GM19239 (cell line): ENCODE data around the gene PAWR.
"Not testable (repeated sequence)": the region's sequence is repeated elsewhere in the genome, so short reads cannot be mapped to it uniquely, and the experiment has no call there.

Source experiments
- DNase-seq: peaks from one replicate; pipeline ENCODE4 v3.0.0; 2011; ENCODE audit warnings: low spot score; ENCODE audit not compliant: insufficient read length
- FAIRE-seq: peaks from 2 replicates; lab custom pipeline; 2011; peaks lifted over from hg19 to GRCh38; lab: Jason Lieb, UNC

The PAWR gene

DNA sequence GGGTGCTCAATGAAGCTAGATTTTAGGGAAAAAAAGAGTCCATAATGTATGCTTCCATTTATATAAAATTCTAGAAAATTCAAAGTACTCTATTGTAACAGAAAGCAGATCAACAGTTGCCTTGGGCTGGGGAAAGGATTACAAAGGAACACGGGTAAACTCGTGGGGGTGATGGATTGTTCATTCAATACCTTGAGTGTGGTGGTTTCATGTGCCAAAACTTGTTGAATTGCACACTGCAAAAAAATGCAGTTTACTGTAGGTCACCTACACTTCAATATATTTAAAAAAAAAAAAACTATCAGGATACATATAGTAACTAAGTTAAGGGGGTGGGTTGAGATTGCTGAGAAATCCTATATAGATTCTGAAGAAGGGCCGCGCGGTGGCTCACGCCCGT is 33.6 kb downstream of the PAWR start:
- no peak for DNase-seq
- no peak for FAIRE-seq

DNA sequence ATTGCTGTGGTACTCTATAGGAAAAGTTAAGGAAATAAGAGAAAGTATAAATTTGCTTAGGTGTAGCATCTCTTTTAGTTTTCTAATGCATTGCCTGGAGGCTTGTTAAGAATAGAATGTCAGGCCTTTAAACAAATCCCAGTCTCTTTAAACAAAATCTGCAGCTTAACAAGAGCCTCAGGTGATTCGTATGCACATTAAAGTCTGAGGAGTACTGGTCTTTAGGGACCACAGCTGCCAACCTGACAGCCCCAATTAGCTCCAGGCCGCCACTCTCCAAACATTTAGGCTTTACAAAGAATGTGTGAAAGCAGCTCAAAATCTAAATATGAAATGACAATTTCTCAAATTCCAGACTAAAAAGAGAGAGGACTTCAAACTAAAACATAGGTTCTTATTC is 35.7 kb downstream of the PAWR start:
- DNase-seq (no peak), FAIRE-seq (no peak)

DNA sequence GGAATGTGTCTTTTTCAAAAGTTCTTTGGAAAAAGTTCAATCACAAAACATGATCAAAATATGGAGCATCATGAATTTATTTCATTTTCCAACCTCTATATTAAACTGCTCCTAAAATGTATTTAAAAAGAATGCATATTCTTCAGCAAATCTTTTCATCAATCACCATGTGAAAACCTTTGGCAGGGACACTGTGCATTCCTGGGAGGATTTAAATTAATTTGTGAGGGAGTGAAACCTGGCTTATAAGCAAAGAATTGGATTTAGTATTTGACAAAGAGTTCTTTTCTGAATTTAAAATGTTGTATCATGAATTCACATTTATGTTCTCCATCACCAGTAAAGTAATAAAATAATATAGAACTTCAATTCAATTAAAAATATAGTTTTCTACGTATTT is 38.2 kb downstream of the PAWR start:
- no peak for DNase-seq
- FAIRE-seq: no peak

DNA sequence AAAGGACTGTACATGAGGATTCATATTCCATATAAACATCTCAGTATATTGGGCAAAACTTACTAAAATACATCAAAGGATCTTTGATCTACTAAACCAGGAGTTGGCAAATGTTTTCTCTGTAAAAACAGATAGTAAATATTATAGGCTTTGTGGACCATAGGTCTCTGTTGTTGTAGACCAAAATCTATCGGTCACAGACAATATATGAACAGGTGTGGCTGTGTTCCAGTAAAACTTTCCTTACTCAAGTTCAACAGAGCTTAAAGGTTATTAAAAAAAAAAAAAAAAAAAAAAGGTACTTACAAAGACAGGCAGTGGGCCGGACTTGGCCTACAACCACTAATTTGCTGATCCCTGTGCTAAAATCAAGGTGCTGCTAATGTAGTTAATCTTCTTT is 40.3 kb downstream of the PAWR start:
- DNase-seq: no peak
- no peak for FAIRE-seq

DNA sequence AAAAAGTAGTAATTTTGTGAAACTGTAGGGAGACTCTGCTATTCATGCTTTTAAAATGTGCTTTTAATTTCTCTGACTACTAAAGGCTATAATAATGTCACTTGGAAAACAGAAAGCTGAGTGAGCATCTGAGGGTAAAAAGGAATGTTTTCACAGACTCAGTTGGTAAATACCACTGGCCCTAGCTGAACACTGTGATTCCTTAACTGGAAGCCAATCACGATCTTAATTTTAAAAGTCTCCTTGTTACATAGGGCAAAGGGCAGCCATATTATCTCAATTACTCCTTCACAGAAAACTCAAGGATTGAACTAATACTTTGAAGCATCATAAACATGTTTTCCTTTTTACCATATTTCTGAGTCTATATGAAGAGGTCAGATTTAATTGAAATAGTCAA is 41.9 kb downstream of the PAWR start:
- FAIRE-seq: no peak
- DNase-seq: no peak

DNA sequence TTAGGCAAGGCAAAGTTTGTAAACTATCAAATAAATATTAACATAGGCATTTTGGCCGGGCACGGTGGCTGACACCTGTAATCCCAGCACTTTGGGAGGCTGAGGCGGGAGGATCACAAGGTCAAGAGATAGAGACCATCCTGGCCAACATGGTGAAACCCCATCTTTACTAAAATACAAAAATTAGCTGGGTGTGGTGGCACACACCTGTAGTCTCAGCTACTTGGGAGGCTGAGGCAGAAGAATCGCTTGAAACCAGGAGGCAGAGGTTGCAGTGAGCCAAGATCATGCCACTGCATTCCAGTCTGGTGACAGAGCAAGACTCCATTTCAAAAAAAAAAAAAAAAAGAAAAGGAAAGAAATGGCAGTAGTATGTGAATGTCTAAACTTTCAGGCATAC is 43.9 kb downstream of the PAWR start:
- DNase-seq, FAIRE-seq: not testable (repeated sequence)

DNA sequence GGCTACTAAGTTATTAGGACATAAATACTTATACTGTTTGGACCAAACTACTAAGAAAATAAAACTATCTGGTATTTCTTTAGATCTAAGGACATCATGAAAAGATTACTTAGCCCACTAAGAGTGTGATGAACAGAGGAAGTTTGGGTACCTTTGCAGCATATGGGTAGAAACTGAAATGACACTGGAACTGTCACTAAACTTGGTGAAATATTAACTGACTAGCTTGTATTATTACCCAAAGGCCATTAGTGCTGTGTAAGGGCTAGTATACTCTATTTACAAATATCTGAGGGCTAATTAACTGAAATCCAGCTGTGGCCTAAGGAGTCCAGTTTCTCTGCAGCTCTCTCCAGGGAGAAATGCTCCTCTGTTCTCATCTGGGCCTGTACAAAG is 45.5 kb downstream of the PAWR start:
- FAIRE-seq (peak; percentile 80), DNase-seq (peak; percentile 2)

DNA sequence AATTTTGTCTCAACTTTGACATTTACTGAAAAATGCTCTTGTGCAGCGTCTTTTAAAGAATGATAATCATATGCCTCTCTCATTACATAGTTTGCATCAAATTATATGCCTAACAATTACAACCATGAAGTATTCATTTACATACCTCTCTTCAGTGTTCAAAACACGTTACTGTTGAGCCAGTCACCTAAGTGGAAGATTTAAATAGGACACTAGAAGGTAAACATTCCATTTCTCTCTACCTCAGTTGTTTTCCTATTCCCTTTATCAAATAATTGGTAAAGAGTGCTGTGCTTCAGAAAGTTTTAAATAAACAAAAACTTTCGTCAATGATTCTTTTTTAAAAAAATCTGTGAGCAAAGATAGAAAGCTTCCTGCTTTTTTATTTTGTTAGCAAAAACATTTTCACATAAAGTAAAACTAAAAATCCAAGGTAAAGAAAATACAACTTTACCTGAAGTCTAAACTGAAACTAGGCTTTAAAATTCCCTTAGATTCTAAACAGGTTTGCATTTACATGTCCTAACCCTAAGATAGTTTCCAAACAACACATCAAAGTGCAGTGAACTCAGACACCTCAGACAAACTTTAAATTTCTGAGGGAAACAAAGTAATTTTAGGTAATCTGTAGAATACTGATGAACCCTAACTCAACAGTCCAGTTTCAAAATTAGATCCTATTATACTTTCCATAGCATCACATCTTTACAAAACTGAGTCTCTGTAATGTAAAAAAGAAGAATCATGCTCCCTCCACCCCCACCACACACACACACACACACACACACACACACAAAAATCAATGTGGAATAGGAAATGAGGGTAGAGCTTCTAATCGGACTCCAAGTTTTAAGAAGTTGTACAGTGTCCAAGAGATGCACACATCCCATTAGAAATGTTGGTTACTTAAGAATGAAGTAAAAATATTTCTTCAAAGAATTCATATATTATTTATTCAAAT is 46.2 kb downstream of the PAWR start:
- DNase-seq: no peak
- FAIRE-seq: no peak

DNA sequence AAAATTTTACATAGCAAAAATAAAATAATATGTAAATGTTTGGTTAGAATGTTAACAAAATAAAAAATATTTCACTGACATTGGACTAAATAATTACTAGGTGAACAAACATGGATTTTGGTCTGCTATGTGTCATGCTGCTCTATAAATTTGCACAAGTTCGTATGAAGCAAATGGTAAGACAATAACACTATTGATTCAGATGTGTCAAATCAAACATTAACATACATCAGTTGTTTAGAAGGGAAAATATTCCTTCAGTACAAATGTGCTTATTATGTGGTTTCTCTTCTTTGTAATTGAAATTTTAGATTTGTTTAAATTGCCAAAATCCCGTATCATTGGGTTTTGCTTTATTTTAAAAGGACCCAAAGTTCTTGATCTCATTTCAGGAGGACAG is 46.9 kb downstream of the PAWR start:
- DNase-seq (no peak), FAIRE-seq (no peak)

DNA sequence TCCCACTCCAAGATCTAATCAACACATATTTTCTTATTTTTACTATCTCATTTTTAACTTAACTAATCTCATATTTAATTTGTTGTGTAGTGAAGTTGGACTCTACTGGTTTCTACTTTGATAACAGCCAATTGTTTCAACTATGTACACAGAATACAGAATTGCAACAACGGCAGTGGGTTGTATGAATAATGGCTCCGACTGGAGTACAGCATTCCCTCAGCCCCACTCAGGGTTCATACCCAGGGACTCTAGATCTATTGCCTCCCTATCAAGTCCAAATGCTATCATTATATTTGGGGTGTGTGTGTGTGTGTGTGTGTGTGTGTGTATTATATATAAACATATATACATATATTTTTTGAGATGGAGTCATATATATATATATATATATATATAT is 52.3 kb downstream of the PAWR start:
- FAIRE-seq (no peak), DNase-seq (no peak)

DNA sequence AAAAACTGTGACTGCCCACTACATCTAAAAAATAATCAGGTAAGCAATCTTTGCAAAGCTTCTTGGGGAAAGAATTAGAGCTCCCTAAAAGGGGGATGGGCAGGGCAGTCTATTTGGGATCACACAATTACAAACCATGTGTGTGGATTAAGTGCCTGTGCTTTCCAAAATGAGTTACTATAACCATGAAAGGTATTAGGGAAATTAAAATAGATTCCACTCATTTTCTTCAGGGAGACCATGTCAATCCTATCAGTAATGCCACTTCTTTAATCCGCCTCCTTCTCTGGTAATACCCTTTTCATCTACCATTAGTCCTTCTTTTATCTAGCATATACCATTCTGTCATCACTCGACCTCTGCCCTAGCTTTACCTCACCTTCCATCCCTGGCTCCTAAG is 53.7 kb downstream of the PAWR start:
- DNase-seq (no peak), FAIRE-seq (no peak)

DNA sequence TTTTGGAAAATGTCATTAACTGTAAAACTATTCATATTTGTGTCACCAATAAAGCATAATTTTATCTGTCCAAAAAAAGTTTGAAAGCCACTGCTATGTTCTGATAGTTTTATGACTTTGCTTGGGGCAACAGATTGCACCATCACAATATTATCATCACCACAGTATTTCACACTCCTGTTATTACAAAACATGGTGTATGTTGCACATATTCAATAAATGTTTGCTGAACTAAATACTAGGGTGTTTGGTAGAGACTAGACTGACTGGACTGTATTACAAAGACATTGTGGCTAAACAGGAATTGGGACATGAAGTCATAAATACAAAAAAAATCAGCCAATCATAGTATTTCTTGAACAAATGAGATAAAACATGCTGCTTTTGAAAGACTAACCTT is 55.1 kb downstream of the PAWR start:
- FAIRE-seq (no peak), DNase-seq (no peak)

DNA sequence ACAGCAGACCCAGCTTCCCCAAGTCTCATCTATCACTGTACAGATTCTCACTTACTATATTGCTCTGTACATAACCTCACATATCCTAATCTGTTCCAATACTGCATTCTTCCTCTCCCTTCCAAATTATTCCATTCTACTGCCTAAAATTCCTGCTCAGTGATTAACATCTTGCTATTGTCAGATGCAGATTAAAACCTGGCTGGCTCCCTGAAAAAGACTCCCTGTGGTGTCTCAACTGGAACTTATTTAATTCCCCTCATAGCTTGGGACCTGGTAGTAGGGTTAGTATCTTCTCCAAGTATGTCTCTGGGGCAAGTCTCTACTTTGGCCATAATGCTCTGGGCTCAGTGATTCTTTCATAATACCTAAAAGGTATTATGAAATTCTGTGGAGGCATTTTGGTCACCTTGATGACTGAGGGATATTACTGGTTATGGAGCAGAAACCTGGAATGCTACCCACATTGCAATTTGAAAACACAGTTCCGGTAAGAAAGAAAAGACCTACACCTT is 55.8 kb downstream of the PAWR start:
- FAIRE-seq (no peak), DNase-seq (no peak)

DNA sequence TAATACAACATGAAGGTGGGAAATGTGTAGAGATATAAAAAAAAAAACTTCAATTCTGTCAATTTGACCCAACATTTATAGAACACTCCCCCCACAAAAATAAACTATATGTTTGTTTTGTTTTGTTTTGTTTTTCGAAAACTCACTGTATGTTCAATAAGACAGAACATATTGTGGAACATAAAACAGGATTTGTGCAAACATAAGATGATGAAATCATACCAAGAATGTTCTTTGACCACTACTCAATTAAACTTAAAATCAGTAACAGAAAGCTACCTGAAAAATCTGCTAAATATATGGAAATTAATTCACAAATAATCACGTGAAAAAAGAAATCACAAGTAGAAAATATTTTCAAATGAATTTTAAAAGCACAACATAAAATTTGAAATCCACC is 61.2 kb downstream of the PAWR start:
- DNase-seq (no peak), FAIRE-seq (no peak)

DNA sequence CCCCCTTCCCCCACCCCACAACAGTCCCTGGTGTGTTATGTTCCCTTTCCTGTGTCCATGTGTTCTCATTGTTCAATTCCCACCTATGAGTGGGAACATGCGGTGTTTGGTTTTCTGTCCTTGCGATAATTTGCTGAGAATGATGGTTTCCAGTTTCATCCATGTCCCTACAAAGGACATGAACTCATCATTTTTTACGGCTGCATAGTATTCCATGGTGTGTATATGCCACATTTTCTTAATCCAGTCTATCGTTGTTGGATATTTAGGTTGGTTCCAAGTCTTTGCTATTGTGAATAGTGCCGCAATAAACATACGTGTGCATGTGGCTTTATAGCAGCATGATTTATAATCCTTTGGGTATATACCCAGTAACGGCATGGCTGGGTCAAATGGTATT is 64.0 kb downstream of the PAWR start:
- FAIRE-seq, DNase-seq: not testable (repeated sequence)

DNA sequence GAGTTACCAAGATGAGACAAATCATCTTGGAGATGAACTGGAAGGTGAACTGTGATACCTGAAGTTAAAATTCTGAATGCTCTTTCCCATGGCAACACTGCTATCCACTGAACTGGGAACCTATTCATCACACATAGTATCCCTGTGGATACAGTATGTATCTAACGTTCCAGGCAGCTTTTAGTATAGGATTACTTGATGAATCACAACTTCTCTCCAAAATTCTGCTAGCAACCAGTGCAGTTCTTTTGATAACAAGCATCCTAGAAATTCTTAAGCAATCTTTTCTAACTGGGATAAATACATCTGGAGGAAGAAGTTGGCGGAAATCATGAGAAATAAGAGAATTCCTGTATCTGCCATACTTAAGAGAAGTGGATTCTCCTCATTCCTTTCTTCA is 66.4 kb downstream of the PAWR start:
- FAIRE-seq: no peak
- no peak for DNase-seq

DNA sequence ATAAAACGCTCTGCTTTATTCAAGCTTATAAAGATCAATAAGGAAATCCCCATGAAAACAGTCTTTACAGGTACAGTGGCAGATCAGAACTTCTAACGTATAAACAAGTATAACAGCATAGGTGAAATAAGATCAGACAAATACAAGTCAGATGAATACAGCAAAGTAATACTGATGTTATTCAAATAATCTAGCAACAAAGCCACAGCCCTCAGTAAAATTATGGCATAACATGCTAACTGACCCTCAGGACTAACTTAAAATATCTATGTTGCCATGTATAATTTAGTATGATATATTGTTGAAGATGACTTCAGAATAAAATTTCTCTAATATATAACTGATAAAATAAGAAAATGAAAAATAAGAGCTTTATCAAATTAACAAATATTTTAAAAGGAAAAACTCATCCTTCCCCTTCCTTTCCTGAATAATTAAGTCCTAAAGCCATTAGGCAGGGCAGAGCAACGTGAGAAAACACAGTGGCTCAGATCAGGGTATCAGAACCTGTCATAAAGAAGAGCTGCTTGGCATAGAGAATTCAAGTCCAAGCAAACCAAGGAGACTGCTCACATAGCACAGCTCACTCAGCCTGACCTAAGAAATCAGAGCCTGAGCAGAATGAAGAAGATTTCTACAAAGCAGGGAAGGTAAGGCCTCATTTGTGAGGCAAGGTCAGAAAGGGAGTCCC is 70.7 kb downstream of the PAWR start:
- DNase-seq: no peak
- FAIRE-seq: no peak

DNA sequence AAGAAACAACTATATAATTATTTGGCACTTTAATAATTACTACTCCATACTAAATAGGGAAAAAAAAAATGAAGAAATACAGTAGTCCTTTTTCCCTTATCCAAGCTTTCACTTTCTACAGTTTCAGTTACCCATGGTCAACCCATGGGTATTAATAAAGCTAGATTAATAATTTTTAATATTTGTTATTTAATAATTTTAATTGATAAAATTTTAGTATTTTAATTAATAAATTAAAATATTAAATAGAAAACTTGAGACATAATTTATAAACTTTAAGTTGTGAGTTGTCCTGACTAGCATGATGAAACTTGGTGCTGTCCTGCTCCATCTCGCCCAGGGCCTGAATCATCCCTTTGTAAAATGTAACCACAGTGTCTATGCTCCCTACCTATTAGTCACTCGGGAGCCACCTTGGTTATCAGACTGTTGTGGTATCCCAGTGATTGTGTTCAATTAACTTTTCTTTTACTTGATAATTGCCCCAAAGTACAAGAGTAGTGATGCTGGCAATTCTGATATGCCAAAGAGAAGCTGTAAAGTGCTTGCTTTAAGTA is 71.8 kb downstream of the PAWR start:
- DNase-seq: no peak
- FAIRE-seq: peak; percentile 26

DNA sequence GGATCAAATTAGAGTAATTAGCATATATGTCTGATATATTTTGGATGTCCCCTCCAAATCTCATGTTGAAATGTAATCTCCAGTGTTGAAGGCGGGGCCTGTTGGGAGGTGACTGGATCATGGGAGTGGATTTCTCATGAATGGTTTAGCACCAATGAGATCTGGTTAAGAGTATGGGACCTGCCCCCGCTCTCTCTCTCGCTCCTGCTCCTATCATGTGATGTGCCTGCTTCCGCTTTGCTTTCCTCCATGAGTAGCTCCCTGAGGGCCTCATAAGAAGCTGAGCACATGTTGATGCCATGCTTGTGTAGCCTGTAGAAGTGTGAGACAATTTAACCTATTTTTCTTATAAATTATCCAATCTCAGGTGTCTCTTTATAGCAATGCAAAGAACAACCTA is 73.1 kb downstream of the PAWR start:
- DNase-seq (no peak), FAIRE-seq (no peak)

DNA sequence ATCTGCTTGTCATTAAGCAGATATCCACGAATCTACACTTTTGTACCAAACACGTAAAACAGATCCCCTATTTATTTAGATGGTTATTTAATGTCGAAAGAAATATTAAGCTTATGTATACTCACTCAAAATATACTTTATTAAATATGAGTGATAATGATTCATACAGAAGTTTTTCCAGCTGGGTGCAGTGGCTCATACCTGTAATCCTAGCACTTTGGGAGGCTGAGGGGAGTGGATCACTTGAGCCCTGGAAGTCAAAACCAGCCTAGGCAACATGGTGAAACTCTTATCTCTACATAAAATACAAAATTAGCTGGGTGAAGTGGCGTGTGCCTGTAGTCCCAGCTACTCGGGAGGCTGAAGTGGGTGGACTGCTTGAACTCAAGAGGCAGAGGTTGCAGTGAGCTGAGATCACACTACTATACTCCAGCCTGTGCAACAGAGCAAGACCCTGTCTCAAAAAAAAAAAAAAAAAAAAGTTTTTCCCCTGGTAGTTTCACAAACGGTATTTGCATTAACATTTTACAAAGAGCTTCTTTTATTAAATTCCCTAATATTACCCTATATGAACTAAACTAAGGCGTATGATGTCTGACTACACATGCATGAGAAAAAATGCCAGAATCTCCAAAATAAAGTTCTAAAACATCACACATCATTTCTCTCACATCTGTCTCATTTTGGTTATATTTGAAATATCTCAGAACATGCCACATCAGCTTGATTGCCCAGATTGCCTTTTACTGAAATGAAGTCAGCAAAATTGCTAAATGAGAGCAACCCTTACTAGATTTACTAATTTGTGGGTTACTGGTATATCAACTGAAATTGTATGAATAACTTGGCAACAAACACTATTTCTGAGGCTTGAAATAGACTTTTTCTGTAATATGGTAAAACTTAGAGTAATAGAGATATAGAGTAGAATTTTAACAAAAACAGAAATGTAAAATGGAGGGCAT is 74.9 kb downstream of the PAWR start:
- FAIRE-seq (peak; percentile 11), DNase-seq (no peak)
